HL-60 (cell line): ENCODE results near the gene SIAE.

ENCODE experiments used
- DNase-seq, 2 experiments: peaks; one replicate each; pipeline ENCODE4 v3.0.0-alpha.2; 2010 to 2020; ENCODE audit warnings: low read depth in 1 of 2, low spot score in 1 of 2
- H3K27ac ChIP-seq: fragments of 250-450 bp; sonication (Bioruptor Pico); replicated peaks from 2 replicates; pipeline ENCODE4 v1.5.1; 2020; ENCODE audit warnings: mild to moderate bottlenecking, moderate library complexity
- H3K27me3 ChIP-seq: fragments of 250-450 bp; sonication (Bioruptor Pico); 2 replicates; pipeline ENCODE4 v1.5.1; 2021; ENCODE audit warnings: mild to moderate bottlenecking, moderate library complexity; ENCODE audit not compliant: insufficient read depth, poor library complexity, severe bottlenecking
- H3K4me3 ChIP-seq: replicated peaks from 2 replicates; pipeline ENCODE4 v1.5.1; 2011; ENCODE audit warnings: mild to moderate bottlenecking, control low read depth, low read length; ENCODE audit not compliant: insufficient read depth
- GABPA ChIP-seq: IDR thresholded peaks from 2 replicates; pipeline ENCODE4 v1.6.1; 2012; ENCODE audit warnings: low read depth
- POLR2AphosphoS5 ChIP-seq: IDR thresholded peaks from 2 replicates; pipeline ENCODE4 v1.6.1; 2012; ENCODE audit warnings: low read depth
- SPI1 ChIP-seq: IDR thresholded peaks from 2 replicates; pipeline ENCODE4 v1.6.1; 2012; ENCODE audit warnings: low read depth, mild to moderate bottlenecking, borderline replicate concordance
- TF ChIP-seq, protein P1 (sequence below): IDR thresholded peaks from one replicate; pipeline ENCODE4 v1.5.1; 2011; ENCODE audit warnings: low read length, control low read depth, inconsistent platforms; ENCODE audit not compliant: insufficient read depth
- TF ChIP-seq, protein P2 (sequence below): IDR thresholded peaks from 2 replicates; pipeline ENCODE4 v1.6.1; 2012; ENCODE audit warnings: low read depth; ENCODE audit not compliant: insufficient replicate concordance

SIAE gene

DNA sequence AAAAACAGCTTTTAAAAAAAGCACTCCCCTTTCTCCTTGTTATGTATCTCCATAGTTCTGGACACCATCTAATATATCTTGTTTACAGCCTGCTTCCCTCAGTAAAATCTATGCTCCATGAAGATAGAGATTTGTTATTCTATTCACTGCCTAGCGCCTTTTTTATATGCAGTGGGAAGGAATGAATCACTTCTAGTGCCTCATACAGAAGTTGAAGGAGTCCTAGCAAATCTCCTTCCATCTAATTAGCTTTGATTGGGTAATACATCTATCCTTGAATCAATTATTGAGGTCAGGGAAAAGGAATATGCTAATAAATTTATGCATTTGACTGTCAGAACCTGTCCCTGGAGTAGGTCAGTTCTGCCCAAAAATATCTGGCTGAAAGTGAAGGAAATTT is 26.0 kb upstream of the SIAE start:
- no peak for DNase-seq
- Histone ChIP-seq H3K4me3 (no peak overlapping the region), H3K27me3 (peaks cover 2% of the 10 kb centered on the region), H3K27ac (no peak overlapping the region)
- TF ChIP-seq, protein P1, sequence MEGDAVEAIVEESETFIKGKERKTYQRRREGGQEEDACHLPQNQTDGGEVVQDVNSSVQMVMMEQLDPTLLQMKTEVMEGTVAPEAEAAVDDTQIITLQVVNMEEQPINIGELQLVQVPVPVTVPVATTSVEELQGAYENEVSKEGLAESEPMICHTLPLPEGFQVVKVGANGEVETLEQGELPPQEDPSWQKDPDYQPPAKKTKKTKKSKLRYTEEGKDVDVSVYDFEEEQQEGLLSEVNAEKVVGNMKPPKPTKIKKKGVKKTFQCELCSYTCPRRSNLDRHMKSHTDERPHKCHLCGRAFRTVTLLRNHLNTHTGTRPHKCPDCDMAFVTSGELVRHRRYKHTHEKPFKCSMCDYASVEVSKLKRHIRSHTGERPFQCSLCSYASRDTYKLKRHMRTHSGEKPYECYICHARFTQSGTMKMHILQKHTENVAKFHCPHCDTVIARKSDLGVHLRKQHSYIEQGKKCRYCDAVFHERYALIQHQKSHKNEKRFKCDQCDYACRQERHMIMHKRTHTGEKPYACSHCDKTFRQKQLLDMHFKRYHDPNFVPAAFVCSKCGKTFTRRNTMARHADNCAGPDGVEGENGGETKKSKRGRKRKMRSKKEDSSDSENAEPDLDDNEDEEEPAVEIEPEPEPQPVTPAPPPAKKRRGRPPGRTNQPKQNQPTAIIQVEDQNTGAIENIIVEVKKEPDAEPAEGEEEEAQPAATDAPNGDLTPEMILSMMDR, result no peak
- TF ChIP-seq POLR2AphosphoS5 (no peak), GABPA (no peak), SPI1 (no peak)
- TF ChIP-seq, protein P2, sequence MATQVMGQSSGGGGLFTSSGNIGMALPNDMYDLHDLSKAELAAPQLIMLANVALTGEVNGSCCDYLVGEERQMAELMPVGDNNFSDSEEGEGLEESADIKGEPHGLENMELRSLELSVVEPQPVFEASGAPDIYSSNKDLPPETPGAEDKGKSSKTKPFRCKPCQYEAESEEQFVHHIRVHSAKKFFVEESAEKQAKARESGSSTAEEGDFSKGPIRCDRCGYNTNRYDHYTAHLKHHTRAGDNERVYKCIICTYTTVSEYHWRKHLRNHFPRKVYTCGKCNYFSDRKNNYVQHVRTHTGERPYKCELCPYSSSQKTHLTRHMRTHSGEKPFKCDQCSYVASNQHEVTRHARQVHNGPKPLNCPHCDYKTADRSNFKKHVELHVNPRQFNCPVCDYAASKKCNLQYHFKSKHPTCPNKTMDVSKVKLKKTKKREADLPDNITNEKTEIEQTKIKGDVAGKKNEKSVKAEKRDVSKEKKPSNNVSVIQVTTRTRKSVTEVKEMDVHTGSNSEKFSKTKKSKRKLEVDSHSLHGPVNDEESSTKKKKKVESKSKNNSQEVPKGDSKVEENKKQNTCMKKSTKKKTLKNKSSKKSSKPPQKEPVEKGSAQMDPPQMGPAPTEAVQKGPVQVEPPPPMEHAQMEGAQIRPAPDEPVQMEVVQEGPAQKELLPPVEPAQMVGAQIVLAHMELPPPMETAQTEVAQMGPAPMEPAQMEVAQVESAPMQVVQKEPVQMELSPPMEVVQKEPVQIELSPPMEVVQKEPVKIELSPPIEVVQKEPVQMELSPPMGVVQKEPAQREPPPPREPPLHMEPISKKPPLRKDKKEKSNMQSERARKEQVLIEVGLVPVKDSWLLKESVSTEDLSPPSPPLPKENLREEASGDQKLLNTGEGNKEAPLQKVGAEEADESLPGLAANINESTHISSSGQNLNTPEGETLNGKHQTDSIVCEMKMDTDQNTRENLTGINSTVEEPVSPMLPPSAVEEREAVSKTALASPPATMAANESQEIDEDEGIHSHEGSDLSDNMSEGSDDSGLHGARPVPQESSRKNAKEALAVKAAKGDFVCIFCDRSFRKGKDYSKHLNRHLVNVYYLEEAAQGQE, result no peak

DNA sequence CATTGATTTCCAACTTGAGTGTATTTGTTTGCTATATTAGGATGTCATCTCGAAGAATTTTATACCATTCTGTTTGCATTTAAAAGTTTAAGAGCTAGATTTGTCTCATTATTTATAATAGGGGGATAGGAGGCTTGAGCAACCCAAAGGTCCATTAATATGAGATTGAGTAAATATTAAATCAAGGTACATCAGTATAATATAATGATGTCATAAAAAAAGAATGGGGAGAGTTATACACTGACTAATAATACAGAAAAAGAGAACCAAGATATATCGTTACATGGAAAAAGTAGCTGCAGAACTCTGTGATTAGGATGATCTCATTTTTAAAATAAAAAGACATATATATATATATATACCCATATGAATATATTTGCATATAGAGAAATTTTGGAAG is 19.6 kb upstream of the SIAE start:
- TF ChIP-seq, protein P1, result no peak
- TF ChIP-seq, protein P2, result no peak
- TF ChIP-seq SPI1 (no peak), POLR2AphosphoS5 (no peak), GABPA (no peak)
- Histone ChIP-seq H3K27ac (no peak overlapping the region), H3K27me3 (no peaks in the 10 kb centered on the region), H3K4me3 (no peak overlapping the region)
- DNase-seq, result no peak

DNA sequence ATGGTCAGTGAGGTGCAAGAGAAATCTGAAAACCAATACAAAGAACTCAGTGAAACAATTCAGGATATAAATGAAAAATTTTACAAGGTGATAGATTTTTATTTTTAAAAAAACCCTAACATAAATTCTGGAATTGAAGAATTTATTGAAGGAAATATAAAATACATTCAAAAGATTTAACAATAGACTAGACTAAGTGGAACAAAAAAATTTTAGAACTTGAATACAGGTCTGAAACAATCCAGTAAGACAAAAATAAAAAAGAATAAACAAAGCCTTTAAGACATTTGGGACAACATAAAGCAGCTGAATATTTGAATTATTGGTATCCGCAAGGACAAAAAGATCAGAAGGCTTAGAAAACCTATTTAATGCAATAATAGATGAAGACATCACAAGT is 8.9 kb upstream of the SIAE start:
- no peak for DNase-seq
- H3K27ac ChIP-seq, result no peak overlapping the region
- H3K27me3 ChIP-seq, result peaks cover 3% of the 10 kb centered on the region
- no peak overlapping the region for H3K4me3 ChIP-seq
- no peak for TF ChIP-seq POLR2AphosphoS5
- TF ChIP-seq, protein P1, result no peak
- TF ChIP-seq GABPA, result no peak
- TF ChIP-seq, protein P2, result no peak
- no peak for TF ChIP-seq SPI1
